H1 (cell line): ENCODE measurements around the gene PIK3CG. TPM values are rescaled to one million over a fixed set of nuclear protein-coding genes. Genes with fewer than 3 reads are reported as not detected.

ENCODE experiments used
- CTCF ChIA-PET: fragments of 300-600 bp; sonication (Branson Sonifier 250); formaldehyde crosslinking; loops from one replicate; lab custom pipeline; 2021; ENCODE audit not compliant: partially characterized antibody; lab: Charles Lee
- POLR2A ChIA-PET: fragments of 300-600 bp; sonication (Branson Sonifier 250); formaldehyde crosslinking; loops from one replicate; lab custom pipeline; 2021; ENCODE audit warnings: inconsistent platforms; ENCODE audit not compliant: partially characterized antibody; lab: Charles Lee
- DNase-seq, 2 experiments: peaks; one replicate each; pipeline versions ENCODE4 v3.0.0 to v3.0.0-alpha.2; 2010 to 2022; ENCODE audit warnings: low spot score in 2 of 2, low read depth in 1 of 2, mixed read lengths in 1 of 2
- FAIRE-seq: peaks from 2 replicates; lab custom pipeline; 2011; peaks lifted over from hg19 to GRCh38; lab: Jason Lieb, UNC
- H2AFZ ChIP-seq: 2 replicates; pipeline ENCODE4 v1.8.1; 2012; ENCODE audit warnings: low read length, inconsistent platforms
- H2AK5ac ChIP-seq: 2 replicates; pipeline ENCODE4 v1.6.1; 2013; ENCODE audit warnings: low read depth, low read length
- H2BK120ac ChIP-seq: replicated peaks from 2 replicates; pipeline ENCODE3; 2013; ENCODE audit warnings: low read depth, low read length, inconsistent platforms
- H2BK12ac ChIP-seq: 2 replicates; pipeline ENCODE4 v1.6.1; 2013; ENCODE audit warnings: low read depth, low read length
- H2BK15ac ChIP-seq: 2 replicates; pipeline ENCODE4 v1.6.1; 2013; ENCODE audit warnings: low read length
- H2BK20ac ChIP-seq: 2 replicates; pipeline ENCODE4 v1.6.1; 2013; ENCODE audit warnings: low read length
- H2BK5ac ChIP-seq: 2 replicates; pipeline ENCODE4 v1.6.1; 2013; ENCODE audit warnings: low read depth, low read length
- H3K14ac ChIP-seq: 2 replicates; pipeline ENCODE4 v1.6.1; 2013; ENCODE audit warnings: inconsistent platforms; ENCODE audit not compliant: insufficient read length
- H3K18ac ChIP-seq: 2 replicates; pipeline ENCODE4 v1.6.1; 2013; ENCODE audit warnings: low read length; ENCODE audit errors: extremely low read depth
- H3K23ac ChIP-seq: 2 replicates; pipeline ENCODE4 v1.6.1; 2013; ENCODE audit warnings: inconsistent platforms; ENCODE audit not compliant: insufficient read length
- H3K23me2 ChIP-seq: 2 replicates; pipeline ENCODE4 v1.6.1; 2013; ENCODE audit warnings: low read depth, low read length
- H3K27ac ChIP-seq: 2 replicates; pipeline ENCODE4 v1.6.1; 2011; ENCODE audit warnings: low read depth, low read length, inconsistent platforms
- H3K27me3 ChIP-seq, 4 experiments: replicated peaks in 1 of 4; 1 replicate in 1 of 4; 2 replicates in 3 of 4; pipeline versions ENCODE4 v1.6.1 to v1.8.1; 2011 to 2013; ENCODE audit warnings: low read length in 3 of 4, mild to moderate bottlenecking in 3 of 4, inconsistent platforms in 2 of 4, mixed read lengths in 2 of 4, moderate library complexity in 1 of 4; ENCODE audit not compliant: control insufficient read depth in 3 of 4, insufficient read depth in 3 of 4; ENCODE audit errors: extremely low read depth in 1 of 4
- H3K36me3 ChIP-seq, 4 experiments: 2 replicates each; pipeline versions ENCODE4 v1.6.1 to v1.8.1; 2011 to 2013; ENCODE audit warnings: mild to moderate bottlenecking in 4 of 4, low read length in 3 of 4, moderate library complexity in 2 of 4, control low read depth in 1 of 4, inconsistent platforms in 1 of 4; ENCODE audit not compliant: insufficient read depth in 4 of 4, control insufficient read depth in 2 of 4
- H3K4ac ChIP-seq: replicated peaks from 2 replicates; pipeline ENCODE3; 2013; ENCODE audit warnings: low read length, low read depth, mixed read lengths, inconsistent platforms; ENCODE audit not compliant: insufficient read length
- H3K4me1 ChIP-seq, 4 experiments: replicated peaks in 1 of 4; 1 replicate in 1 of 4; 2 replicates in 3 of 4; pipeline versions ENCODE4 v1.6.1 to v1.8.1; 2011 to 2013; ENCODE audit warnings: low read length in 3 of 4, inconsistent platforms in 2 of 4, mixed read lengths in 1 of 4; ENCODE audit not compliant: insufficient read depth in 4 of 4, control insufficient read depth in 3 of 4
- H3K4me2 ChIP-seq, 2 experiments: 2 replicates each; pipeline versions ENCODE4 v1.6.1 to v1.8.1; 2011 to 2013; ENCODE audit warnings: low read depth in 2 of 2, low read length in 2 of 2, control low read depth in 1 of 2, inconsistent platforms in 1 of 2, mild to moderate bottlenecking in 1 of 2; ENCODE audit not compliant: insufficient read depth in 1 of 2
- H3K4me3 ChIP-seq, 4 experiments: fragments of 200-600, 300-600 bp in 1 of 4; sonication (generic), shearing (Covaris generic), sonication (Bioruptor Twin) in 1 of 4; 2 replicates each; pipeline versions ENCODE4 v1.5.1 to v1.8.1; 2011 to 2016; ENCODE audit warnings: low read length in 4 of 4, low read depth in 3 of 4, control low read depth in 2 of 4, inconsistent platforms in 2 of 4, mild to moderate bottlenecking in 2 of 4, mixed read lengths in 1 of 4, moderate library complexity in 1 of 4; ENCODE audit not compliant: insufficient read depth in 2 of 4; ENCODE audit errors: extremely low read depth in 1 of 4
- H3K56ac ChIP-seq: replicated peaks from 2 replicates; pipeline ENCODE3; 2013; ENCODE audit warnings: low read depth, mild to moderate bottlenecking, mixed read lengths, low read length, inconsistent platforms; ENCODE audit not compliant: insufficient read length
- H3K79me1 ChIP-seq: 2 replicates; pipeline ENCODE4 v1.6.1; 2013; ENCODE audit warnings: low read depth, low read length, control low read depth
- H3K79me2 ChIP-seq, 2 experiments: 2 replicates each; pipeline versions ENCODE4 v1.6.1 to v1.8.1; 2012 to 2013; ENCODE audit warnings: low read length in 2 of 2, mild to moderate bottlenecking in 2 of 2, inconsistent platforms in 1 of 2; ENCODE audit not compliant: insufficient read depth in 2 of 2, control insufficient read depth in 1 of 2
- H3K9ac ChIP-seq, 4 experiments: replicated peaks in 1 of 4; 1 replicate in 1 of 4; 2 replicates in 3 of 4; pipeline versions ENCODE4 v1.6.1 to v1.8.1; 2011 to 2013; ENCODE audit warnings: low read depth in 3 of 4, low read length in 3 of 4, control low read depth in 2 of 4, mild to moderate bottlenecking in 2 of 4, moderate library complexity in 2 of 4, inconsistent platforms in 1 of 4; ENCODE audit errors: extremely low read depth in 1 of 4
- H3K9me3 ChIP-seq, 2 experiments: 2 replicates each; pipeline versions ENCODE4 v1.6.1 to v1.8.1; 2012 to 2013; ENCODE audit warnings: mild to moderate bottlenecking in 2 of 2, moderate library complexity in 2 of 2, control low read depth in 1 of 2, inconsistent platforms in 1 of 2, low read depth in 1 of 2, low read length in 1 of 2, mixed read lengths in 1 of 2; ENCODE audit not compliant: insufficient read depth in 2 of 2
- H4K20me1 ChIP-seq, 2 experiments: replicated peaks in 1 of 2; 2 replicates each; pipeline versions ENCODE3 to v1.8.1; 2011 to 2013; ENCODE audit warnings: inconsistent platforms in 2 of 2, low read length in 2 of 2, mild to moderate bottlenecking in 1 of 2; ENCODE audit not compliant: insufficient read depth in 2 of 2, control insufficient read depth in 1 of 2
- H4K5ac ChIP-seq: 2 replicates; pipeline ENCODE4 v1.6.1; 2013; ENCODE audit warnings: low read length, low read depth, mixed read lengths, inconsistent platforms; ENCODE audit not compliant: insufficient read length
- H4K8ac ChIP-seq: 2 replicates; pipeline ENCODE4 v1.8.0; 2013; ENCODE audit warnings: mild to moderate bottlenecking, moderate library complexity, low read length, inconsistent platforms; ENCODE audit not compliant: insufficient read depth; ENCODE audit errors: extremely low read depth
- H4K91ac ChIP-seq: replicated peaks from 2 replicates; pipeline ENCODE3; 2013; ENCODE audit warnings: low read length, mixed read lengths, inconsistent platforms; ENCODE audit not compliant: insufficient read length
- BRCA1 ChIP-seq: IDR thresholded peaks from 2 replicates; pipeline ENCODE4 v1.6.1; 2012; ENCODE audit warnings: low read depth, low read length, improper control_type of control experiment
- HDAC2 ChIP-seq, 2 experiments: fragments of 300-600 bp in 1 of 2; sonication (generic) in 1 of 2; IDR thresholded peaks; 2 replicates each; pipeline ENCODE4 v1.6.1; 2011 to 2012; ENCODE audit warnings: low read depth in 2 of 2, low read length in 2 of 2, mild to moderate bottlenecking in 2 of 2, moderate library complexity in 2 of 2, borderline replicate concordance in 1 of 2, inconsistent platforms in 1 of 2
- PHF8 ChIP-seq: fragments of 200-600 bp; sonication (generic); conservative IDR thresholded peaks from 2 replicates; pipeline ENCODE4 v1.7.1; 2012; ENCODE audit warnings: low read depth, mild to moderate bottlenecking, inconsistent platforms, low read length, moderate library complexity
- RAD21 ChIP-seq, 2 experiments: IDR thresholded peaks in 1 of 2; conservative IDR thresholded peaks in 1 of 2; 2 replicates each; pipeline ENCODE4 v1.6.1; 2011; ENCODE audit warnings: low read depth in 2 of 2, low read length in 2 of 2, improper control_type of control experiment in 1 of 2, inconsistent platforms in 1 of 2, mild to moderate bottlenecking in 1 of 2, moderate library complexity in 1 of 2
- RNF2 ChIP-seq: fragments of 200-900, 300-1000 bp; sonication (generic); IDR thresholded peaks from 2 replicates; pipeline ENCODE4 v1.7.1; 2016; ENCODE audit warnings: borderline replicate concordance, low read depth, mild to moderate bottlenecking, antibody characterized with exemption, low read length; ENCODE audit not compliant: poor library complexity, severe bottlenecking; ENCODE audit errors: missing control alignments
- WGBS, 2 experiments: shearing (Covaris generic) in 1 of 2; methylation state at CpG; one replicate each; pipeline versions ENCODE4 v1.1.6 to v1.1.7; 2013 to 2015; ENCODE audit warnings: low lambda C conversion rate in 2 of 2, mixed read lengths in 2 of 2, inconsistent platforms in 1 of 2, low coverage in 1 of 2, missing lambda C conversion rate in 1 of 2; ENCODE audit not compliant: insufficient replicate concordance in 2 of 2, insufficient coverage in 1 of 2, insufficient read length in 1 of 2; ENCODE audit errors: extremely low coverage in 1 of 2, missing lambda C conversion rate in 1 of 2; 5-methylcytosine and 5-hydroxymethylcytosine counted together
- polyA plus RNA-seq, 7 experiments: library from polyadenylated mRNA; depleted of rRNA in 3 of 7; stranded (reverse) in 5 of 7; unstranded in 2 of 7; fragments of >200 nt in 5 of 7; fragments of 200-250 nt in 2 of 7; gene quantifications; 1 replicate in 5 of 7; 2 replicates in 1 of 7; 4 replicates in 1 of 7; pipeline versions ENCODE4 v1.2.1 to v1.2.3, GENCODE V29; 2011 to 2013; ENCODE audit warnings: missing spikeins in 2 of 7, mixed read lengths in 2 of 7
- total RNA-seq: library from RNA; stranded (reverse); fragmentation: NEBNext Ultra II Directional; extraction: Animal tissue kit (Norgen Biotek cat#: 25700); gene quantifications from 2 replicates; pipeline ENCODE4 v1.2.1, GENCODE V29; 2021
- TF ChIP-seq, protein P1 (sequence below): IDR thresholded peaks from 2 replicates; pipeline ENCODE4 v1.6.1; 2011; ENCODE audit warnings: low read depth, mild to moderate bottlenecking, low read length; ENCODE audit not compliant: insufficient read depth
- TF ChIP-seq, protein P2 (sequence below): IDR thresholded peaks from 2 replicates; pipeline ENCODE4 v1.6.1; 2011; ENCODE audit warnings: low read length, improper control_type of control experiment
- TF ChIP-seq, protein P3 (sequence below): IDR thresholded peaks from 2 replicates; pipeline ENCODE4 v1.6.1; 2012; ENCODE audit warnings: inconsistent platforms

The PIK3CG gene
- total and polyA plus RNA-seq, 2 of the 8 experiments (the other 6 are each of a cell fraction or from before 2014, with no cell fraction given), result not detected

GRCh38 chr7:106952001-106952657 is 87.0 kb downstream of the PIK3CG start:
- no peak overlapping the region for H2BK15ac ChIP-seq
- no peak overlapping the region; the same call in 1 of the 2 replicates for H2BK12ac ChIP-seq
- FAIRE-seq (no peak), DNase-seq (no peak)
- H3K79me1 ChIP-seq, result no peaks in the 10 kb centered on the region
- H4K8ac ChIP-seq, result no peak overlapping the region
- no peaks in the 10 kb centered on the region for H3K36me3 ChIP-seq
- no peaks in the 10 kb centered on the region for H4K20me1 ChIP-seq
- H3K4me3 ChIP-seq, result no peak overlapping the region
- 0 out of 2 replicates have a peak overlapping the region, but pooled peaks have one; percentile 52 for H2AFZ ChIP-seq
- H2BK120ac ChIP-seq, result no peak overlapping the region
- ChIA-PET POLR2A (no interaction called here), CTCF (interaction anchor here (1.2 to 8.5 kb wide), 4 partner anchors 10 to 200 kb away, joined by 3 to 71 read pairs (median 4); no protein-coding TSS in a partner anchor)
- no peak overlapping the region for H3K14ac ChIP-seq
- no peak overlapping the region for H3K4ac ChIP-seq
- no peak overlapping the region for H3K27ac ChIP-seq
- H3K4me1 ChIP-seq, result no peaks in the 10 kb centered on the region; a peak in 1 of 7 replicates
- no peak overlapping the region for H3K56ac ChIP-seq
- no peaks in the 10 kb centered on the region for H3K9me3 ChIP-seq
- H3K4me2 ChIP-seq, result no peak overlapping the region
- WGBS, 2 experiments, result 78% methylated on average over 7 of the region's 7 CpGs; no CpG with 5 or more reads in 1 of the 2 experiments
- H4K5ac ChIP-seq, result no peak overlapping the region
- H3K23ac ChIP-seq, result no peak overlapping the region
- no peak overlapping the region for H3K18ac ChIP-seq
- no peaks in the 10 kb centered on the region for H3K79me2 ChIP-seq
- H4K91ac ChIP-seq, result no peak overlapping the region
- H2AK5ac ChIP-seq, result no peak overlapping the region
- no peak overlapping the region for H3K9ac ChIP-seq
- H3K23me2 ChIP-seq, result no peaks in the 10 kb centered on the region
- H2BK5ac ChIP-seq, result no peak overlapping the region
- 0 out of 2 replicates have a peak overlapping the region, but pooled peaks have one; percentile 18 for H2BK20ac ChIP-seq
- no peaks in the 10 kb centered on the region for H3K27me3 ChIP-seq
- no peak for TF ChIP-seq BRCA1
- TF ChIP-seq, protein P1, sequence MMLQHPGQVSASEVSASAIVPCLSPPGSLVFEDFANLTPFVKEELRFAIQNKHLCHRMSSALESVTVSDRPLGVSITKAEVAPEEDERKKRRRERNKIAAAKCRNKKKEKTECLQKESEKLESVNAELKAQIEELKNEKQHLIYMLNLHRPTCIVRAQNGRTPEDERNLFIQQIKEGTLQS, result no peak
- no peak for TF ChIP-seq RNF2
- no peak for TF ChIP-seq HDAC2 (IDR thresholded peaks at IDR 0.05; ENCODE audit: borderline replicate concordance in 1 of 2, low read depth in 2 of 2, low read length in 2 of 2)
- no peak for TF ChIP-seq PHF8
- no peak for TF ChIP-seq RAD21 (IDR thresholded peaks at IDR 0.05 in 1 of 2, conservative IDR thresholded peaks at IDR 0.05 in 1 of 2; ENCODE audit: low read depth in 2 of 2, low read length in 2 of 2)
- TF ChIP-seq, protein P2, sequence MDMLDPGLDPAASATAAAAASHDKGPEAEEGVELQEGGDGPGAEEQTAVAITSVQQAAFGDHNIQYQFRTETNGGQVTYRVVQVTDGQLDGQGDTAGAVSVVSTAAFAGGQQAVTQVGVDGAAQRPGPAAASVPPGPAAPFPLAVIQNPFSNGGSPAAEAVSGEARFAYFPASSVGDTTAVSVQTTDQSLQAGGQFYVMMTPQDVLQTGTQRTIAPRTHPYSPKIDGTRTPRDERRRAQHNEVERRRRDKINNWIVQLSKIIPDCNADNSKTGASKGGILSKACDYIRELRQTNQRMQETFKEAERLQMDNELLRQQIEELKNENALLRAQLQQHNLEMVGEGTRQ, result no peak
- TF ChIP-seq, protein P3, sequence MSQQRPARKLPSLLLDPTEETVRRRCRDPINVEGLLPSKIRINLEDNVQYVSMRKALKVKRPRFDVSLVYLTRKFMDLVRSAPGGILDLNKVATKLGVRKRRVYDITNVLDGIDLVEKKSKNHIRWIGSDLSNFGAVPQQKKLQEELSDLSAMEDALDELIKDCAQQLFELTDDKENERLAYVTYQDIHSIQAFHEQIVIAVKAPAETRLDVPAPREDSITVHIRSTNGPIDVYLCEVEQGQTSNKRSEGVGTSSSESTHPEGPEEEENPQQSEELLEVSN, result no peak
